ENCODE results near the gene CROCC2. TPM values are rescaled to one million over a fixed set of nuclear protein-coding genes. Genes with fewer than 3 reads are reported as not detected.
A peak's percentile ranks its signal among the peaks of the same experiment; 100 is the strongest.

CROCC2 gene
- total RNA-seq, 4 donors from 2014 or later: 0.10 TPM; not detected in 3

- intact Hi-C loops (cut with DNase I; ENCODE audit: low total_unique reads): no loop called here
- peak; percentile 71 to 91 for DNase-seq (ENCODE audit: low spot score in 2 of 2)
- no peak overlapping the region for H3K4me3 ChIP-seq (ENCODE audit: low read depth, poor library complexity, severe bottlenecking)
- TF ChIP-seq POLR2A (IDR thresholded peaks at IDR 0.05): no peak
- TF ChIP-seq CTCF (IDR thresholded peaks at IDR 0.05): no peak
- 47 to 59% methylated on average over 14 to 15 of the region's 16 CpGs for WGBS, 2 donors
Measured at GRCh38 chr2:240997141-240997855, 91.2 kb downstream of the CROCC2 start.

GRCh38 chr2:240997856-240998705 lies 91.9 kb downstream of the CROCC2 start, which contains the start of gene SNED1:
SNED1 (plus strand) TSS chr2:240998618; CDS start chr2:240998838, 220 bp downstream.
- TF ChIP-seq POLR2A (IDR thresholded peaks at IDR 0.05) (no peak), CTCF (IDR thresholded peaks at IDR 0.05) (no peak)
- DNase-seq (ENCODE audit: low spot score in 2 of 2): peak; percentile 83 to 98
- WGBS, 2 donors: 7 to 11% methylated on average over 10 to 16 of the region's 61 CpGs
- intact Hi-C loops (cut with DNase I; ENCODE audit: low total_unique reads): no loop called here
- H3K4me3 ChIP-seq (ENCODE audit: low read depth, poor library complexity, severe bottlenecking): peak within 1 kb of the TSS; percentile 54

GRCh38 chr2:240998706-240998994 lies 92.5 kb downstream of the CROCC2 start:
- peak overlapping the region; percentile 54 for H3K4me3 ChIP-seq (ENCODE audit: low read depth, poor library complexity, severe bottlenecking)
- no peak for DNase-seq (ENCODE audit: low spot score in 2 of 2)
- TF ChIP-seq CTCF (IDR thresholded peaks at IDR 0.05) (no peak), POLR2A (IDR thresholded peaks at IDR 0.05) (no peak)
- WGBS, 2 donors: 1% methylated on average over 21 of the region's 51 CpGs; no CpG with 5 or more reads in 1 of the 2 donors
- intact Hi-C loops (cut with DNase I; ENCODE audit: low total_unique reads): no loop called here

GRCh38 chr2:240998995-240999791 lies 93.1 kb downstream of the CROCC2 start:
- intact Hi-C loops (cut with DNase I; ENCODE audit: low total_unique reads): no loop called here
- WGBS, 2 donors: 17 to 57% methylated on average over 7 to 39 of the region's 71 CpGs
- H3K4me3 ChIP-seq (ENCODE audit: low read depth, poor library complexity, severe bottlenecking): peak overlapping the region; percentile 54
- TF ChIP-seq POLR2A (IDR thresholded peaks at IDR 0.05) (no peak), CTCF (IDR thresholded peaks at IDR 0.05) (no peak)
- peak; percentile 12 to 81 for DNase-seq (ENCODE audit: low spot score in 2 of 2)

GRCh38 chr2:240999873-241000541 lies 93.9 kb downstream of the CROCC2 start:
- TF ChIP-seq POLR2A (IDR thresholded peaks at IDR 0.05) (no peak), CTCF (IDR thresholded peaks at IDR 0.05) (peak in 1 of 3 donors; percentile 18)
- WGBS, 2 donors: 82 to 88% methylated on average over 19 of the region's 19 CpGs
- peak; percentile 14 to 85 for DNase-seq (ENCODE audit: low spot score in 2 of 2)
- intact Hi-C loops (cut with DNase I; ENCODE audit: low total_unique reads): no loop called here
- H3K4me3 ChIP-seq (ENCODE audit: low read depth, poor library complexity, severe bottlenecking): no peak overlapping the region

Data from lower leg skin (tissue), 4 donors.